Measurements from ENCODE around the gene GARIN5A. TPM values are rescaled to one million over a fixed set of nuclear protein-coding genes. Genes with fewer than 3 reads are reported as not detected.

The GARIN5A gene
- total RNA-seq, 2 experiments from 2014 or later = 0.50 to 0.57 TPM

- no peaks in the 10 kb centered on the region for H3K4me1 Mint-ChIP-seq
- no peak for DNase-seq
- no peak overlapping the region for H3K4me3 Mint-ChIP-seq
- POLR2A ChIA-PET = interaction anchor here (1.4 kb wide), 1 partner anchor 10 kb away, joined by 3 read pairs; the partner anchor contains the start of gene JOSD2
- ATAC-seq (ENCODE audit: low read depth) = no peak
- H3K27me3 Mint-ChIP-seq = no peaks in the 10 kb centered on the region
- no peak overlapping the region for H3K27ac Mint-ChIP-seq
- no peaks in the 10 kb centered on the region for H3K9me3 Mint-ChIP-seq
- no peaks in the 10 kb centered on the region for H3K36me3 Mint-ChIP-seq
Measured at GRCh38 chr19:50501186-50501567, 24.5 kb upstream of the GARIN5A start.

- no peak overlapping the region for H3K4me3 Mint-ChIP-seq
- H3K27ac Mint-ChIP-seq = no peak overlapping the region
- no peak for ATAC-seq (ENCODE audit: low read depth)
- no peaks in the 10 kb centered on the region for H3K4me1 Mint-ChIP-seq
- no peak for DNase-seq
- H3K27me3 Mint-ChIP-seq = no peaks in the 10 kb centered on the region
- POLR2A ChIA-PET = interaction anchor here (1.4 kb wide), 1 partner anchor 10 kb away, joined by 3 read pairs; the partner anchor contains the start of gene JOSD2
- H3K9me3 Mint-ChIP-seq = no peaks in the 10 kb centered on the region
- no peaks in the 10 kb centered on the region for H3K36me3 Mint-ChIP-seq
Measured at GRCh38 chr19:50500753-50501151, 24.1 kb upstream of the GARIN5A start.

- Mint-ChIP-seq H3K27ac (no peak overlapping the region), H3K4me1 (no peaks in the 10 kb centered on the region), H3K27me3 (no peaks in the 10 kb centered on the region), H3K9me3 (no peaks in the 10 kb centered on the region), H3K4me3 (no peak overlapping the region), H3K36me3 (no peaks in the 10 kb centered on the region)
- DNase-seq = no peak
- peak; percentile 40 for ATAC-seq (ENCODE audit: low read depth)
- POLR2A ChIA-PET = interaction anchor here (1.4 kb wide), 1 partner anchor 11 kb away, joined by 3 read pairs; the partner anchor contains the start of gene JOSD2
Measured at GRCh38 chr19:50500060-50500752, 23.6 kb upstream of the GARIN5A start.

- H3K4me3 Mint-ChIP-seq = no peak overlapping the region
- no peaks in the 10 kb centered on the region for H3K9me3 Mint-ChIP-seq
- no peak overlapping the region for H3K27ac Mint-ChIP-seq
- no peak for ATAC-seq (ENCODE audit: low read depth)
- DNase-seq = no peak
- no peaks in the 10 kb centered on the region for H3K4me1 Mint-ChIP-seq
- POLR2A ChIA-PET = no interaction called here
- no peaks in the 10 kb centered on the region for H3K36me3 Mint-ChIP-seq
- H3K27me3 Mint-ChIP-seq = no peaks in the 10 kb centered on the region
Measured at GRCh38 chr19:50498219-50499056, 21.8 kb upstream of the GARIN5A start.

GRCh38 chr19:50497022-50497405, 20.4 kb upstream of the GARIN5A start:
- H3K4me1 Mint-ChIP-seq = peaks cover 5% of the 10 kb centered on the region
- H3K9me3 Mint-ChIP-seq = no peaks in the 10 kb centered on the region
- POLR2A ChIA-PET = no interaction called here
- H3K36me3 Mint-ChIP-seq = no peaks in the 10 kb centered on the region
- no peak for ATAC-seq (ENCODE audit: low read depth)
- H3K27me3 Mint-ChIP-seq = peaks cover under 1% of the 10 kb centered on the region
- H3K4me3 Mint-ChIP-seq = no peak overlapping the region
- no peak overlapping the region for H3K27ac Mint-ChIP-seq
- DNase-seq = no peak

- DNase-seq = no peak
- H3K9me3 Mint-ChIP-seq = no peaks in the 10 kb centered on the region
- H3K27ac Mint-ChIP-seq = no peak overlapping the region
- H3K4me3 Mint-ChIP-seq = no peak overlapping the region
- peaks cover 11% of the 10 kb centered on the region for H3K4me1 Mint-ChIP-seq
- no peaks in the 10 kb centered on the region for H3K36me3 Mint-ChIP-seq
- peaks cover 5% of the 10 kb centered on the region for H3K27me3 Mint-ChIP-seq
- POLR2A ChIA-PET = no interaction called here
- ATAC-seq (ENCODE audit: low read depth) = no peak
Measured at GRCh38 chr19:50496189-50497021, 19.8 kb upstream of the GARIN5A start.

- Mint-ChIP-seq H3K9me3 (no peaks in the 10 kb centered on the region), H3K27me3 (peaks cover 5% of the 10 kb centered on the region), H3K4me1 (peaks cover 13% of the 10 kb centered on the region), H3K4me3 (no peak overlapping the region), H3K27ac (peak overlapping the region; percentile 4), H3K36me3 (no peaks in the 10 kb centered on the region)
- POLR2A ChIA-PET = interaction anchor here (0.6 kb wide), 1 partner anchor 131 kb away, joined by 3 read pairs; no protein-coding TSS in a partner anchor
- ATAC-seq (ENCODE audit: low read depth) (no peak), DNase-seq (no peak)
Measured at GRCh38 chr19:50495020-50495531, 18.4 kb upstream of the GARIN5A start.

GRCh38 chr19:50494186-50495019, 17.8 kb upstream of the GARIN5A start:
- no peak overlapping the region for H3K27ac Mint-ChIP-seq

GRCh38 chr19:50493171-50493570, 16.5 kb upstream of the GARIN5A start:
- no peak for ATAC-seq (ENCODE audit: low read depth)
- no peaks in the 10 kb centered on the region for H3K9me3 Mint-ChIP-seq

More at GRCh38 chr19:50494186-50495019, 17.8 kb upstream of the GARIN5A start:
- Mint-ChIP-seq H3K4me1 (peaks cover 13% of the 10 kb centered on the region), H3K36me3 (no peaks in the 10 kb centered on the region), H3K27me3 (peaks cover 5% of the 10 kb centered on the region), H3K4me3 (no peak overlapping the region), H3K9me3 (no peaks in the 10 kb centered on the region)
- no peak for ATAC-seq (ENCODE audit: low read depth)
- POLR2A ChIA-PET = interaction anchor here (0.6 kb wide), 1 partner anchor 131 kb away, joined by 3 read pairs; no protein-coding TSS in a partner anchor
- no peak for DNase-seq

GRCh38 chr19:50492303-50493052, 15.8 kb upstream of the GARIN5A start:
- POLR2A ChIA-PET = no interaction called here
- peaks cover 2% of the 10 kb centered on the region for H3K36me3 Mint-ChIP-seq
- H3K27ac Mint-ChIP-seq = peak overlapping the region; percentile 33
- ATAC-seq (ENCODE audit: low read depth) = peak; percentile 88
- peaks cover 5% of the 10 kb centered on the region for H3K27me3 Mint-ChIP-seq
- DNase-seq = no peak
- peaks cover 17% of the 10 kb centered on the region for H3K4me1 Mint-ChIP-seq
- no peaks in the 10 kb centered on the region for H3K9me3 Mint-ChIP-seq
- H3K4me3 Mint-ChIP-seq = peak overlapping the region; percentile 61

More at GRCh38 chr19:50493171-50493570, 16.5 kb upstream of the GARIN5A start:
- Mint-ChIP-seq H3K27me3 (peaks cover 5% of the 10 kb centered on the region), H3K36me3 (no peaks in the 10 kb centered on the region), H3K4me1 (peaks cover 15% of the 10 kb centered on the region), H3K27ac (no peak overlapping the region), H3K4me3 (no peak overlapping the region)
- POLR2A ChIA-PET = no interaction called here
- DNase-seq = no peak

GRCh38 chr19:50490991-50491472, 14.4 kb upstream of the GARIN5A start:
- H3K27ac Mint-ChIP-seq = no peak overlapping the region
- H3K36me3 Mint-ChIP-seq = peaks cover 7% of the 10 kb centered on the region
- peaks cover 5% of the 10 kb centered on the region for H3K27me3 Mint-ChIP-seq
- POLR2A ChIA-PET = no interaction called here
- no peak overlapping the region for H3K4me3 Mint-ChIP-seq
- no peaks in the 10 kb centered on the region for H3K9me3 Mint-ChIP-seq
- peaks cover 19% of the 10 kb centered on the region for H3K4me1 Mint-ChIP-seq
- ATAC-seq (ENCODE audit: low read depth) (no peak), DNase-seq (no peak)

- no peak overlapping the region for H3K27ac Mint-ChIP-seq
- no peak overlapping the region for H3K4me3 Mint-ChIP-seq
- ATAC-seq (ENCODE audit: low read depth) (no peak), DNase-seq (no peak)
- H3K36me3 Mint-ChIP-seq = peaks cover 12% of the 10 kb centered on the region
- H3K9me3 Mint-ChIP-seq = no peaks in the 10 kb centered on the region
- peaks cover 19% of the 10 kb centered on the region for H3K4me1 Mint-ChIP-seq
- POLR2A ChIA-PET = no interaction called here
- peaks cover 5% of the 10 kb centered on the region for H3K27me3 Mint-ChIP-seq
Measured at GRCh38 chr19:50490411-50490811, 13.8 kb upstream of the GARIN5A start.
